Measurements from ENCODE around the gene LYSMD3.

DNA sequence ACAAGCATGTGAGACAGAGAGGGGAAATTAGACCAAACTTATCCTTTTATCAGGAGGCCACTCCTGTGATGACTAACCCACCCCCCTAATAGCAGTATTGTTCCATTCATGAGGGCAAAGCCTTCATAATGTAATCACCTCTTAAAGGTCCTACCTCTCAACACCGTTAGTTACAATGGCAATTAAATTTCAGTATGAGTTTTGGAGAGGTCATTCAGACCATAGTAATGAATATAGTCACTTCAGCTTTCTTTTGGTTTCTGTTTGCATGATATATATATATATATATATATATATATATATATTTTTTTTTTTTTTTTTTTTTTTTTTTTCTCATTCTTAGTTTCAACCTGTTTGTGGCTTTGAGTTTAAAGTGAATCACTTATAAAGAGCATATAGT, 39.7 kb upstream of the LYSMD3 start:
- TF ChIP-seq EZH2phosphoT487 (IDR thresholded peaks at IDR 0.05; ENCODE audit: low read depth) (no peak), CTCF (IDR thresholded peaks at IDR 0.05; ENCODE audit: low read depth, low read length) (no peak)
